ENCODE results near the gene OLFML1. TPM values are rescaled to one million over a fixed set of nuclear protein-coding genes. Genes with fewer than 3 reads are reported as not detected.
A peak's percentile ranks its signal among the peaks of the same experiment; 100 is the strongest.

The OLFML1 gene
- total and polyA plus RNA-seq, 10 of the 15 experiments (the other 5 are each of a cell fraction or from before 2014, with no cell fraction given), result 0.04 to 0.71 (median 0.21) TPM; not detected in 6

- TF ChIP-seq, protein P1, sequence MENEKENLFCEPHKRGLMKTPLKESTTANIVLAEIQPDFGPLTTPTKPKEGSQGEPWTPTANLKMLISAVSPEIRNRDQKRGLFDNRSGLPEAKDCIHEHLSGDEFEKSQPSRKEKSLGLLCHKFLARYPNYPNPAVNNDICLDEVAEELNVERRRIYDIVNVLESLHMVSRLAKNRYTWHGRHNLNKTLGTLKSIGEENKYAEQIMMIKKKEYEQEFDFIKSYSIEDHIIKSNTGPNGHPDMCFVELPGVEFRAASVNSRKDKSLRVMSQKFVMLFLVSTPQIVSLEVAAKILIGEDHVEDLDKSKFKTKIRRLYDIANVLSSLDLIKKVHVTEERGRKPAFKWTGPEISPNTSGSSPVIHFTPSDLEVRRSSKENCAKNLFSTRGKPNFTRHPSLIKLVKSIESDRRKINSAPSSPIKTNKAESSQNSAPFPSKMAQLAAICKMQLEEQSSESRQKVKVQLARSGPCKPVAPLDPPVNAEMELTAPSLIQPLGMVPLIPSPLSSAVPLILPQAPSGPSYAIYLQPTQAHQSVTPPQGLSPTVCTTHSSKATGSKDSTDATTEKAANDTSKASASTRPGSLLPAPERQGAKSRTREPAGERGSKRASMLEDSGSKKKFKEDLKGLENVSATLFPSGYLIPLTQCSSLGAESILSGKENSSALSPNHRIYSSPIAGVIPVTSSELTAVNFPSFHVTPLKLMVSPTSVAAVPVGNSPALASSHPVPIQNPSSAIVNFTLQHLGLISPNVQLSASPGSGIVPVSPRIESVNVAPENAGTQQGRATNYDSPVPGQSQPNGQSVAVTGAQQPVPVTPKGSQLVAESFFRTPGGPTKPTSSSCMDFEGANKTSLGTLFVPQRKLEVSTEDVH (IDR thresholded peaks at IDR 0.05; ENCODE audit: low read depth, partially characterized antibody), result no peak
- TF ChIP-seq RUNX3 (IDR thresholded peaks at IDR 0.05; ENCODE audit: low read length) (peak; percentile 34; the same call in 1 of the 2 replicates), IKZF2 (IDR thresholded peaks at IDR 0.05) (peak in 1 of 2 experiments; percentile 16; a peak in 1 of 4 replicates), SMAD1 (IDR thresholded peaks at IDR 0.05; ENCODE audit: low read depth, partially characterized antibody) (no peak), FOXK2 (IDR thresholded peaks at IDR 0.05) (no peak)
- TF ChIP-seq, protein P2, sequence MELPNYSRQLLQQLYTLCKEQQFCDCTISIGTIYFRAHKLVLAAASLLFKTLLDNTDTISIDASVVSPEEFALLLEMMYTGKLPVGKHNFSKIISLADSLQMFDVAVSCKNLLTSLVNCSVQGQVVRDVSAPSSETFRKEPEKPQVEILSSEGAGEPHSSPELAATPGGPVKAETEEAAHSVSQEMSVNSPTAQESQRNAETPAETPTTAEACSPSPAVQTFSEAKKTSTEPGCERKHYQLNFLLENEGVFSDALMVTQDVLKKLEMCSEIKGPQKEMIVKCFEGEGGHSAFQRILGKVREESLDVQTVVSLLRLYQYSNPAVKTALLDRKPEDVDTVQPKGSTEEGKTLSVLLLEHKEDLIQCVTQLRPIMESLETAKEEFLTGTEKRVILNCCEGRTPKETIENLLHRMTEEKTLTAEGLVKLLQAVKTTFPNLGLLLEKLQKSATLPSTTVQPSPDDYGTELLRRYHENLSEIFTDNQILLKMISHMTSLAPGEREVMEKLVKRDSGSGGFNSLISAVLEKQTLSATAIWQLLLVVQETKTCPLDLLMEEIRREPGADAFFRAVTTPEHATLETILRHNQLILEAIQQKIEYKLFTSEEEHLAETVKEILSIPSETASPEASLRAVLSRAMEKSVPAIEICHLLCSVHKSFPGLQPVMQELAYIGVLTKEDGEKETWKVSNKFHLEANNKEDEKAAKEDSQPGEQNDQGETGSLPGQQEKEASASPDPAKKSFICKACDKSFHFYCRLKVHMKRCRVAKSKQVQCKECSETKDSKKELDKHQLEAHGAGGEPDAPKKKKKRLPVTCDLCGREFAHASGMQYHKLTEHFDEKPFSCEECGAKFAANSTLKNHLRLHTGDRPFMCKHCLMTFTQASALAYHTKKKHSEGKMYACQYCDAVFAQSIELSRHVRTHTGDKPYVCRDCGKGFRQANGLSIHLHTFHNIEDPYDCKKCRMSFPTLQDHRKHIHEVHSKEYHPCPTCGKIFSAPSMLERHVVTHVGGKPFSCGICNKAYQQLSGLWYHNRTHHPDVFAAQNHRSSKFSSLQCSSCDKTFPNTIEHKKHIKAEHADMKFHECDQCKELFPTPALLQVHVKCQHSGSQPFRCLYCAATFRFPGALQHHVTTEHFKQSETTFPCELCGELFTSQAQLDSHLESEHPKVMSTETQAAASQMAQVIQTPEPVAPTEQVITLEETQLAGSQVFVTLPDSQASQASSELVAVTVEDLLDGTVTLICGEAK (IDR thresholded peaks at IDR 0.05; ENCODE audit: borderline replicate concordance), result no peak
- TF ChIP-seq, protein P3, sequence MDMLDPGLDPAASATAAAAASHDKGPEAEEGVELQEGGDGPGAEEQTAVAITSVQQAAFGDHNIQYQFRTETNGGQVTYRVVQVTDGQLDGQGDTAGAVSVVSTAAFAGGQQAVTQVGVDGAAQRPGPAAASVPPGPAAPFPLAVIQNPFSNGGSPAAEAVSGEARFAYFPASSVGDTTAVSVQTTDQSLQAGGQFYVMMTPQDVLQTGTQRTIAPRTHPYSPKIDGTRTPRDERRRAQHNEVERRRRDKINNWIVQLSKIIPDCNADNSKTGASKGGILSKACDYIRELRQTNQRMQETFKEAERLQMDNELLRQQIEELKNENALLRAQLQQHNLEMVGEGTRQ (IDR thresholded peaks at IDR 0.05; ENCODE audit: borderline replicate concordance, low read depth, low read length), result no peak
Observed at GRCh38 chr11:7523416-7524210, 38.3 kb downstream of the OLFML1 start (continued).
